CMK (cell line): Measurements from ENCODE around the gene PLD5.
"Not testable (repeated sequence)": the region's sequence is repeated elsewhere in the genome, so short reads cannot be mapped to it uniquely, and the experiment has no call there.

Experiments used
- DNase-seq: peaks from one replicate; pipeline ENCODE4 v3.0.0-alpha.2; 2010; ENCODE audit warnings: low read depth

Gene PLD5

GRCh38 chr1:242058582-242058981, 465.9 kb downstream of the PLD5 start:
- DNase-seq: not testable (repeated sequence)

- DNase-seq: not testable (repeated sequence)
These were observed 466.3 kb downstream of the PLD5 start for GRCh38 chr1:242058181-242058580.

- DNase-seq: no peak
These were observed 466.8 kb downstream of the PLD5 start for GRCh38 chr1:242057745-242058115.

- DNase-seq: no peak
These were observed 467.3 kb downstream of the PLD5 start for GRCh38 chr1:242056988-242057744.

- no peak for DNase-seq
These were observed 468.7 kb downstream of the PLD5 start for GRCh38 chr1:242055749-242056320.

- no peak for DNase-seq
These were observed 481.3 kb downstream of the PLD5 start for GRCh38 chr1:242043165-242043564.

GRCh38 chr1:242034392-242034791, 490.1 kb downstream of the PLD5 start:
- no peak for DNase-seq

GRCh38 chr1:242033447-242033846, 491.1 kb downstream of the PLD5 start:
- no peak for DNase-seq
